HUES6 (cell line): ENCODE data around the gene COX10.

Experiments used
- H3K27ac ChIP-seq: 2 replicates; pipeline ENCODE4 v1.7.0; 2013; ENCODE audit warnings: low read depth, mild to moderate bottlenecking, low read length, inconsistent platforms
- H3K27me3 ChIP-seq: 2 replicates; pipeline ENCODE4 v1.6.1; 2013; ENCODE audit warnings: low read length; ENCODE audit not compliant: control insufficient read depth, insufficient read depth
- H3K36me3 ChIP-seq: 2 replicates; pipeline ENCODE4 v1.6.1; 2013; ENCODE audit warnings: low read length; ENCODE audit not compliant: control insufficient read depth, insufficient read depth
- H3K4me1 ChIP-seq: 2 replicates; pipeline ENCODE4 v1.6.1; 2013; ENCODE audit warnings: low read length; ENCODE audit not compliant: control insufficient read depth, insufficient read depth
- H3K4me3 ChIP-seq: 2 replicates; pipeline ENCODE4 v1.5.1; 2013; ENCODE audit warnings: low read depth, low read length
- H3K9ac ChIP-seq: one replicate; pipeline ENCODE4 v1.6.1; 2013; ENCODE audit warnings: mild to moderate bottlenecking, low read length
- H3K9me3 ChIP-seq: 2 replicates; pipeline ENCODE4 v1.6.1; 2013; ENCODE audit warnings: low read depth, low read length; ENCODE audit not compliant: control insufficient read depth, insufficient read depth

The COX10 gene

DNA sequence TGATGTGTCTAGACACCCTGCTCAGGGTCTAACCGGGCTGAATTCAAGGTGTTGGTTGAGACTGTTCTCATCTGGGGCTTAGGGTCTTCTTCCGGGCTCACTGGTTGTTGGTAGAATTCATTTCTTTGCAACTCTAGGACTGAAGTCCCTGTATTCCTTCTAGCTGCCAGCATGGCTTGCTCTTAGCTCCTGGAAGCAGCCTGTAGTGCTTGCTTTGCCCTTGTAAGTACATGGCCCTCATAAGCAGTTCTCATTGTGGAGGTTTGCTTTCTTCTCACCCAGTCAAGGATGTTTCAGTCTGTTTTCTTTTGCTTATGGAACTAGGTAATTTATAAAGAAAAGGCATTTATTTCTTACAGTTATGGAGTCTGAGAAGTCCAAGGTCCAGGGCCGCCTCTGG is 26.3 kb downstream of the COX10 start:
- Histone ChIP-seq H3K27ac (no peak overlapping the region), H3K4me3 (no peak overlapping the region), H3K9me3 (no peaks in the 10 kb centered on the region), H3K4me1 (peaks cover 4% of the 10 kb centered on the region; the same call in 1 of the 2 replicates), H3K9ac (no peak overlapping the region), H3K36me3 (no peaks in the 10 kb centered on the region), H3K27me3 (no peaks in the 10 kb centered on the region)

DNA sequence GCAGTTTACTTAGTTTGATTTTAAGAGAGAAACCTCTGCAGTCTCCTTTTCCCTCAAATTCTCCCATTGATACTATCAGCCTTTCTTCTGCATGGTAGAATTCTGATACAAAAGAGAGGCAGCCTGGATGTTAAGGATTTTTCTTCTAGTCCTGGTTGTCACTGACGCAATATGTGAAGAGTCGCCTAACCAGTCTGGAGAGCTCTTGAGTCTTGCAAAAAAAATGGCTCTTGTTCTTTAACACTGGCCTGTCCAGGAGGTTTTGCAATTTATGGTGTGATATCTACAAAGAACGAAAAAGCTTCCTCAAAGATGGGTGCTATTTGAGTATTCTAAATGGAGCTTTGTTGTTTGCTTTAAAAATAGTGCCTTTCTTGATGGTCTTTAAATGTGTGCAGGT is 28.9 kb downstream of the COX10 start:
- Histone ChIP-seq H3K4me3 (no peak overlapping the region), H3K27ac (no peak overlapping the region; the same call in 1 of the 2 replicates), H3K9ac (no peak overlapping the region), H3K36me3 (peaks cover 3% of the 10 kb centered on the region; the same call in 1 of the 2 replicates), H3K27me3 (no peaks in the 10 kb centered on the region), H3K4me1 (peaks cover 4% of the 10 kb centered on the region; the same call in 1 of the 2 replicates), H3K9me3 (no peaks in the 10 kb centered on the region)

DNA sequence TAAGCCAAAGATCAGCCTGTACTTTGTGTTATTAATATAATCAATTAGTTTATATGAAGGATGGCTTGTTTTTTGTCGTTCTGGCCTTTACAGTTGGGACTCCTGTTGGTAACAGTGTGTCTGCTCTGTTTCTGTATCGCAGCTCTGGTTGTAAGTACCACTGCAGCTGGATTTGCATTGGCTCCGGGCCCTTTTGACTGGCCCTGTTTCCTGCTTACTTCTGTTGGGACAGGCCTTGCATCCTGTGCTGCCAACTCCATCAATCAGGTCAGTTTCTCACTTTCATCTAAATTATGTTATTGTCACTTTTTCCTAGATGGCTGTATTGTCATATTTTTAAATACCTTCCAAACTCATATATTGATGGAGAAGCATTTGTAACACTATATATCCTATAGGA is 32.7 kb downstream of the COX10 start:
- H3K9ac ChIP-seq: no peak overlapping the region
- H3K27me3 ChIP-seq: no peaks in the 10 kb centered on the region
- no peaks in the 10 kb centered on the region for H3K9me3 ChIP-seq
- H3K36me3 ChIP-seq: peaks cover 3% of the 10 kb centered on the region; the same call in 1 of the 2 replicates
- H3K27ac ChIP-seq: no peak overlapping the region
- no peak overlapping the region for H3K4me3 ChIP-seq
- H3K4me1 ChIP-seq: no peaks in the 10 kb centered on the region

DNA sequence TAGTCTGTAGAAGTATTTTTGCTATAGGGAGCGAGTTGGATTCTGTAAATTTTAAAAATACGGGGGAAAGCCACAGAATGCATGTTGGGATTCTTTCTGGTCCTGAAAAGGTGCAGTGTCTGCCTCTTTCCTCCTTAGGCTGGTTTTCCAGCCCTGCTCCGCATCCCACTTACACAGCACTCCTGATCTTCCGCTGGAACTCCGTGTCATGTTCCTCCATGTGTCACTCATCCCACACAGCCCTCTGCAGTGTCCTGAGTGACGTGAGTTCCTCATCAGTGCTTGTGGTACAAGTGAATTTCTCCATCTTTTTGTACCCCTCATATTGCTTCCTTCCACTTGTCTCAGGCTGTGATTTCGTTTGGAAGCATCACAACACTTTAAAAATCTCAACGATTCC is 34.5 kb downstream of the COX10 start:
- H3K27ac ChIP-seq: no peak overlapping the region
- H3K4me3 ChIP-seq: no peak overlapping the region
- H3K9me3 ChIP-seq: no peaks in the 10 kb centered on the region
- peaks cover 3% of the 10 kb centered on the region; the same call in 1 of the 2 replicates for H3K36me3 ChIP-seq
- no peak overlapping the region for H3K9ac ChIP-seq
- no peaks in the 10 kb centered on the region for H3K27me3 ChIP-seq
- H3K4me1 ChIP-seq: no peaks in the 10 kb centered on the region

DNA sequence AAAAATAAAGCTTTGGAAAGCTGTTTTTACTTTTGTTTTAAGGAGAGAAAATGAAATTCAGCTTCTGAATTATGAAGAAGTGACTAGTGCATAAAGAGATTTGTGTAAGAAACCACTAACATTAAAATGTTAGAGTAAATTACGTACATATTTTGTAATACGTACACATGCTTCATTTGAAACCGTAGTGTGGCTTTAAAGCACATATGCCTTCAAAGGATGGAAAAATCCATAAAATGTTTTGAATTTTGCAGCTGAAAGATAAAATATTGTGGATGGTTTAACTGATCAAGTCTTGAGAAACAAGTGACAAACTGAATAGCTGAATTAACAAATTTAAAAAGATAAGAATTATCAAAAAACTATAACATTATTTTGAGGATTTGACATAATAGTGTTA is 35.4 kb downstream of the COX10 start:
- Histone ChIP-seq H3K9me3 (no peaks in the 10 kb centered on the region), H3K27me3 (no peaks in the 10 kb centered on the region), H3K4me3 (no peak overlapping the region), H3K27ac (no peak overlapping the region), H3K4me1 (no peaks in the 10 kb centered on the region), H3K9ac (no peak overlapping the region), H3K36me3 (peaks cover 3% of the 10 kb centered on the region; the same call in 1 of the 2 replicates)

DNA sequence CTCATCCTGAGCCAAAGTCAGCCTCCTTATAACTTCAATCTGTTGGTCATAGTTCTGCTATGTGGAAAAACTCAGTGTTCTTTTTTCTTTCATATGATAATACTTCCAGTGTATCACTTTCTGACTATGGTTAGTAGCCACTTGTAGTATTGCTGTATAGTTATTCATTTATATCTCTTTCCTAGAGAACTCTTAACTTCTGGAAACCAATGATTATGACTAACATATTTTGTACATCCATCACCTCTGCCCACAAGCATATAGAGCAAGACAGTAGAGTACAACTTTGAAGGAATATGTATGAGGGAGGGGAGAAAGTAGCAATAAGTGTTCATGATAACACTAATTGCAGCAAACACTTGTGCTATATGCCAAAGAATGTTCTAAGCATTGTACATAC is 38.6 kb downstream of the COX10 start:
- no peak overlapping the region for H3K4me3 ChIP-seq
- no peaks in the 10 kb centered on the region for H3K9me3 ChIP-seq
- H3K4me1 ChIP-seq: peaks cover 7% of the 10 kb centered on the region; the same call in 1 of the 2 replicates

DNA sequence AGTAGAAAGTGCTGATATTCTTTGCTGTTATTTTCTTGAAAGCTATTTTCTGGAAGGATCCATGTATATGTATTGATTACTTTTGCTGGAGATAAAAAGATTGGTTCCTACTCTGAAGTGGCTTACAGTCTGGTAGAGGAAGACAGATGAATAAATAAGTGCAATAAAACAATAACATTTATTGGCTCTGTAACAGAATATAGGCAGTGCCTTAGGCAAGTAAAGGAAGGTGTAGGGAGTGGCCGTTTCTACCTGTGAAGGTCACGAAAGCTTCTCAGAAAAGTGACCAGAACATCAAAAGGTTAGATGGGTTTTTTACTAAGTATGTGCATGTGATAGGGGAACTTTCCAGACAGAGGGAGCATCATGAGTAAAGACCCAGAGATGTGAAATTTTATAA is 43.1 kb downstream of the COX10 start:
- Histone ChIP-seq H3K9ac (no peak overlapping the region), H3K27ac (no peak overlapping the region), H3K36me3 (no peaks in the 10 kb centered on the region), H3K4me3 (no peak overlapping the region), H3K4me1 (peaks cover 7% of the 10 kb centered on the region; the same call in 1 of the 2 replicates), H3K9me3 (no peaks in the 10 kb centered on the region), H3K27me3 (no peaks in the 10 kb centered on the region)

More for the DNA sequence above, 38.6 kb downstream of the COX10 start:
- Histone ChIP-seq H3K27ac (no peak overlapping the region), H3K27me3 (no peaks in the 10 kb centered on the region), H3K36me3 (no peaks in the 10 kb centered on the region), H3K9ac (no peak overlapping the region)

DNA sequence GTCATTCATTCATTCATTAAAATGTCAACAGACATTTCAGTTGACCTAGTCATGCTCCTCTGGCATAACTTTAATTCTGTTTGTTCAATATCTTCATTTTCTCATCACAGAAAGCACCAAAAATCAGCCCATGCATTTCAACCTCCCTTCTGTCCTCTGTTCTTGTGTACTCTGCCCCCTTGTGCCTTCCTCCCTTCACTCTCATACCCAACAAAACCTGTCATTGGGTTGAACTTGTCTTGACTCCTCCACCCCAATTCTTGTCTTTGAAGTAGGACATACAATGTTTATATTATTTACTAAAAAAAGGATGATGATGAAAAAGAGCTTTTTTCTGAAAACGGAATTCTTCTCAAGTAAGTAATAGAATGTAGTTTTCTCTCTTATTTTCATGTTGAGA is 43.8 kb downstream of the COX10 start:
- H3K4me1 ChIP-seq: peaks cover 7% of the 10 kb centered on the region; the same call in 1 of the 2 replicates
- H3K36me3 ChIP-seq: no peaks in the 10 kb centered on the region
- no peaks in the 10 kb centered on the region for H3K27me3 ChIP-seq
- no peak overlapping the region for H3K9ac ChIP-seq
- no peaks in the 10 kb centered on the region for H3K9me3 ChIP-seq
- H3K27ac ChIP-seq: no peak overlapping the region
- H3K4me3 ChIP-seq: no peak overlapping the region

DNA sequence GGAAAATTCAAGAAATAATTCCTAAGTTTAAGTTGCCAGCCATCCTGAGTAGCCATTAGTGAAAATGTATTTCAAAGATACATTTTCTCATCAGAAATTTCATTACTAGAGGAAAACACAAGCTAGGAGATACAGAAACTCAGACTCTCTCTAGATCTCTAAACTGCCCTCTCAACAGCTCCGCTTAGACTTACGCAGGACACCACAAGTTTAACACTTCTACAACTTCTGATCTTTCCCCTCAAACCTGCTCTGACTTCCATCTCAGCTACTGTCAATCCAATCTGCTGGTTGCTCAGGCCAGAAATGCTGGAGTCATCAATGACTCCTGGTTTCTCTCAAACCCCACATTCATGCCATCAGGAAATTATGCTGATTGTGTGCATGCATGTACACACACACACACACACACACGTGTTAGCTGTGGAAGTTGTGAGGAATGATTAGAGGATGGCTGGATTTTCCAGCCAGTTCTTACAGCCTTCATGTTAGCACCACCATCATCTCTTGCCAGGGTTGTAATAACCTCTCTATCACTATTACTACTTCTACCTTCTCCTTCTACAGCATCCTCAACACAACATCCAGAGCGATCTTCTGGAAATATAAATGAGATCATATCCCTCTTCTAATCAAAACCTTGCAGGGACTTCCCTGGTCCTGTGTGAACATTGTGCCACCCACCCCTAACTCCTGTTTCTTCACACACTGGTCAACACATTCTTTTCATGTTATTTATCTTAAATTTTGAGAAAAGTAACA is 47.1 kb downstream of the COX10 start:
- Histone ChIP-seq H3K4me3 (no peak overlapping the region), H3K27me3 (no peaks in the 10 kb centered on the region), H3K9me3 (no peaks in the 10 kb centered on the region), H3K36me3 (no peaks in the 10 kb centered on the region), H3K27ac (no peak overlapping the region), H3K4me1 (peaks cover 7% of the 10 kb centered on the region; the same call in 1 of the 2 replicates), H3K9ac (no peak overlapping the region)

DNA sequence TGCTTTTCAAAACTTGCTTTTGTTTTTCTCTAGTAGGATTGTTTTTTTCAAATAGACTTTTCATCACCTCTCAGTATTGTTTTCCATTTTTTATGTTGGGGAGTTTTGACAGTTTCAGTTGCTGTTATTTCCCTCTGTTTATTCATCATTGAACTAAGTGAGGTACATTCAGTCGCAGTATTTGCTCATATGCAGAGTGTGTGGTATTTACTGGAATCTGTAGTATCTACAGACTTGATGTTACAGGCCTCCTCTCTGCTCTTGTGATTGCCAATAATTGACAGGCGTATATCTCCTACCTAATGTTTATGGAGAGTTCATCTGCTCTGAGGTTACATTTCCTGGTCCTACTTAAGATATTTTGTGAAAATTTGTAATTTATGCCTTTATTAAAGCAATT is 49.6 kb downstream of the COX10 start:
- no peaks in the 10 kb centered on the region for H3K27me3 ChIP-seq
- H3K9ac ChIP-seq: no peak overlapping the region
- H3K27ac ChIP-seq: no peak overlapping the region
- peaks cover 4% of the 10 kb centered on the region; the same call in 1 of the 2 replicates for H3K4me1 ChIP-seq
- no peak overlapping the region for H3K4me3 ChIP-seq
- no peaks in the 10 kb centered on the region for H3K36me3 ChIP-seq
- no peaks in the 10 kb centered on the region for H3K9me3 ChIP-seq

DNA sequence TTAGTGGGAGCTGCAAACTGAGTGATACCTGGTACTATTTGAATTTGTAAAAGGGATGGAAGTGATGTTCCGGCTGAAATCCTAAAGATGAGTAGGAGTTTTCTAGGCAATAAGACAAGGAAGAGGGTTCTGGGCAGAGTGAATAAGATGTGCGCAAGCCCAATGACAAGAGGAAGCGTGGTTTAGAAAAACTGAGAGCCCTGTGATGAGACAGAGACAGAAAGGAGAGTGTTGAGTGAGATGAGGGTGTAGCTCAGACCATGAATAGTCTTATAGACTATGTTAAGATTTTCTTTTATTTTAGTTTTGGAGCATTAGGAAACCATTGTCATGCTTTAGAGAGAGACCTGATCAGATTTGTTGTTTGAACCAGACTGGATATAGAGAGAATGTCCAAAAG is 50.2 kb downstream of the COX10 start:
- Histone ChIP-seq H3K9ac (no peak overlapping the region), H3K9me3 (no peaks in the 10 kb centered on the region), H3K36me3 (no peaks in the 10 kb centered on the region), H3K27me3 (no peaks in the 10 kb centered on the region), H3K27ac (no peak overlapping the region), H3K4me3 (no peak overlapping the region), H3K4me1 (peaks cover 5% of the 10 kb centered on the region; the same call in 1 of the 2 replicates)
